ENCODE results near the gene DAD1.
"Not testable (repeated sequence)": the region's sequence is repeated elsewhere in the genome, so short reads cannot be mapped to it uniquely, and the experiment has no call there.

The DAD1 gene

DNA sequence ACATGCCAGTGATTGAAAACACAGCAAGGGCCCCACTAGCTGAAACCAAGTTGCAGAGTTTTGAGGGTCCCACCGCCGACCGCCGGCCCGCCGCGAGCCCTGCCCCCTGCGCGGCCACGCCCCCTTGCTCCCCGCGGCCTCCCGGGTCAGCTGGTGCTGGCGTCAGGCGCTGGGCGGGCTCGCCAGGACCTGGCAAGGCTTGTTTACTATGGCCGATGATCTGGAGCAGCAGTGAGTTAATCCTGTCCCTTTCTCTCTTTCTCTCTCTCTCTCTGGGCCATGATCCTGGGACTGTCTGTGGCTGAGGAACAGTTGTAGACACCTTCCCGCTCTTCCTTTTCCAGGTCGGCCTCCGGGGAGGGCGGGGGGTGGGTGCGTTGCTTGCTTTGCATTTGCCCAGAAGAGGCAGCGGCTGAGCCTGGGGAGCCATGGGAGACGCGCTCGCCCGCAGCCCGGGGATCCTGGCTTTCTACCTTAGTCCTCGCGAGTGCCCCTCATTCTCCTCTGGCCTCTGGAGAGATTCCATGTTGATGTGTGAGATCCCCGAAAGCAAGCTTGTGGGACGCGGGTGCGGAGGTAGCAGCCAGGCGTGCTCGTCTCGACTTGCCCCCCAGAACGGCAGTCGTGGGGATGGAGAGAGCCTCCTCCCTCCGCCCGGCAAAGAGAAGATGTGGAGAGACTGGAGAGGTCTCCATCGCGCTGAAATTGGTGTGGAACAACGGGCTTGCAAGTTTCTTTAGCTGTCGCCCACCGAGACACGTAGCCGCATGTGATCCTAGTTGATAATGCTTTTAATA lies 9.3 kb upstream of the DAD1 start, which contains the start of gene ABHD4:
ABHD4 (plus strand) TSS at position 202 of the 797 bp plus-strand sequence; CDS start at position 209, 7 bp downstream.
- H3K36me3 ChIP-seq (ENCODE audit: control insufficient read depth, low read depth, low read length): peaks cover 24% of the 10 kb centered on the region
- peak within 1 kb of the TSS; percentile 91 for H3K4me3 ChIP-seq (ENCODE audit: low read length)
- H3K9me3 ChIP-seq (ENCODE audit: control insufficient read depth, low read depth, low read length): no peaks in the 10 kb centered on the region
- peak within 1 kb of the TSS; percentile 62 for H3K9ac ChIP-seq (ENCODE audit: low read length)
- H3K4me1 ChIP-seq (ENCODE audit: control insufficient read depth, low read depth, low read length): peaks cover 16% of the 10 kb centered on the region
- H3K27me3 ChIP-seq (ENCODE audit: control insufficient read depth, insufficient read depth, low read length): no peaks in the 10 kb centered on the region
- peak within 1 kb of the TSS; percentile 79 for H3K27ac ChIP-seq (ENCODE audit: low read length)

DNA sequence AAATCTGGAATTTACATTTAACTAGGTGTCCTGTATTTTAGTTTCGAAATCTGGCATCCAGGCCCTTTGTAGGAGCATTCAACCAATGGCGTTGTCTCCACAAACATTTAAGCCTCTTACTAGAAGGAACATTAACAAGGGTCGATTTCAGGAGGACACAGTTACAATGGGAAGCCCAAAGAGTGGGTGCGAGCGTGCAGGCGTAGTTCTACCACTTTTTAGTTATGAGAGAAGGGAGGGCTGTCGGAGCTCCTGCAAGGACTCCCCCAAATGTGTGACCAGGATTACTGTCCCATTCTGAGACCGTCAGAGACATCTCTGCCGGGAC lies 8.7 kb upstream of the DAD1 start:
- Histone ChIP-seq H3K27ac (ENCODE audit: low read length) (no peak overlapping the region), H3K4me1 (ENCODE audit: control insufficient read depth, low read depth, low read length) (peaks cover 19% of the 10 kb centered on the region), H3K4me3 (ENCODE audit: low read length) (peak overlapping the region; percentile 91), H3K27me3 (ENCODE audit: control insufficient read depth, insufficient read depth, low read length) (no peaks in the 10 kb centered on the region), H3K36me3 (ENCODE audit: control insufficient read depth, low read depth, low read length) (peaks cover 18% of the 10 kb centered on the region), H3K9me3 (ENCODE audit: control insufficient read depth, low read depth, low read length) (no peaks in the 10 kb centered on the region), H3K9ac (ENCODE audit: low read length) (peak overlapping the region; percentile 43)

DNA sequence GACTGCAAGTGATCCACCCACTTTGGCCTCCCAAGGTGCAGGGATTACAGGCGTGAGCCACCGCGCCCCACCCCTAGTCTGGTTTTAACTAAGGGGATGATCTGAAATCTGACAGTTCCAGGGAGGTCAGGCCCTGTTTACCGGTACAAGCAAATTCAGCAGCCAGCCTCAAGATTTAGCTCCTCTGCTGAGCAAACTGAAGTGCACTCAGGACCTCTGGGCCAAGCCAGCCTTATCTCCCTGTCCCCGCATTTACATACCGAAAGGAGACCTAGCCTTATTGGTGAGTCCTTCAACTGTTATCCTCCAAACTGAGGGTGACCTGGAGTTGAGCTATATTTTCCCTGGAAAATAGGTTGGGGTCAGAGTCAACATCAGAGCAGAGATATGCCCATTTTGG lies 8.2 kb upstream of the DAD1 start:
- no peak overlapping the region for H3K9ac ChIP-seq (ENCODE audit: low read length)
- no peak overlapping the region for H3K27ac ChIP-seq (ENCODE audit: low read length)

GRCh38 chr14:22596354-22596879 lies 7.4 kb upstream of the DAD1 start:
- H3K27me3 ChIP-seq (ENCODE audit: control insufficient read depth, insufficient read depth, low read length): no peaks in the 10 kb centered on the region
- H3K4me1 ChIP-seq (ENCODE audit: control insufficient read depth, low read depth, low read length): peaks cover 19% of the 10 kb centered on the region
- no peak overlapping the region for H3K9ac ChIP-seq (ENCODE audit: low read length)
- H3K27ac ChIP-seq (ENCODE audit: low read length): no peak overlapping the region
- H3K9me3 ChIP-seq (ENCODE audit: control insufficient read depth, low read depth, low read length): no peaks in the 10 kb centered on the region
- H3K36me3 ChIP-seq (ENCODE audit: control insufficient read depth, low read depth, low read length): peaks cover 5% of the 10 kb centered on the region
- H3K4me3 ChIP-seq (ENCODE audit: low read length): no peak overlapping the region

More for the DNA sequence above, 8.2 kb upstream of the DAD1 start:
- H3K9me3 ChIP-seq (ENCODE audit: control insufficient read depth, low read depth, low read length): no peaks in the 10 kb centered on the region
- H3K36me3 ChIP-seq (ENCODE audit: control insufficient read depth, low read depth, low read length): peaks cover 14% of the 10 kb centered on the region
- no peaks in the 10 kb centered on the region for H3K27me3 ChIP-seq (ENCODE audit: control insufficient read depth, insufficient read depth, low read length)
- H3K4me3 ChIP-seq (ENCODE audit: low read length): peak overlapping the region; percentile 91
- peaks cover 19% of the 10 kb centered on the region for H3K4me1 ChIP-seq (ENCODE audit: control insufficient read depth, low read depth, low read length)

- Histone ChIP-seq H3K9me3 (ENCODE audit: control insufficient read depth, low read depth, low read length) (no peaks in the 10 kb centered on the region), H3K9ac (ENCODE audit: low read length) (no peak overlapping the region), H3K4me3 (ENCODE audit: low read length) (no peak overlapping the region), H3K36me3 (ENCODE audit: control insufficient read depth, low read depth, low read length) (no peaks in the 10 kb centered on the region), H3K27me3 (ENCODE audit: control insufficient read depth, insufficient read depth, low read length) (no peaks in the 10 kb centered on the region), H3K27ac (ENCODE audit: low read length) (no peak overlapping the region), H3K4me1 (ENCODE audit: control insufficient read depth, low read depth, low read length) (peaks cover 13% of the 10 kb centered on the region)
Measured at GRCh38 chr14:22594156-22594716, 5.2 kb upstream of the DAD1 start.

- Histone ChIP-seq H3K4me1 (ENCODE audit: control insufficient read depth, low read depth, low read length) (peaks cover 10% of the 10 kb centered on the region), H3K27me3 (ENCODE audit: control insufficient read depth, insufficient read depth, low read length) (no peaks in the 10 kb centered on the region), H3K9me3 (ENCODE audit: control insufficient read depth, low read depth, low read length) (no peaks in the 10 kb centered on the region), H3K27ac (ENCODE audit: low read length) (no peak overlapping the region), H3K36me3 (ENCODE audit: control insufficient read depth, low read depth, low read length) (no peaks in the 10 kb centered on the region), H3K9ac (ENCODE audit: low read length) (no peak overlapping the region), H3K4me3 (ENCODE audit: low read length) (no peak overlapping the region)
Measured at GRCh38 chr14:22593601-22594000, 4.6 kb upstream of the DAD1 start.

- Histone ChIP-seq H3K9ac (ENCODE audit: low read length) (no peak overlapping the region), H3K4me3 (ENCODE audit: low read length) (no peak overlapping the region), H3K9me3 (ENCODE audit: control insufficient read depth, low read depth, low read length) (no peaks in the 10 kb centered on the region), H3K27me3 (ENCODE audit: control insufficient read depth, insufficient read depth, low read length) (no peaks in the 10 kb centered on the region), H3K4me1 (ENCODE audit: control insufficient read depth, low read depth, low read length) (peaks cover 10% of the 10 kb centered on the region), H3K36me3 (ENCODE audit: control insufficient read depth, low read depth, low read length) (no peaks in the 10 kb centered on the region), H3K27ac (ENCODE audit: low read length) (no peak overlapping the region)
Measured at GRCh38 chr14:22593189-22593588, 4.2 kb upstream of the DAD1 start.

- H3K4me1 ChIP-seq (ENCODE audit: control insufficient read depth, low read depth, low read length): peaks cover 3% of the 10 kb centered on the region
- H3K27me3 ChIP-seq (ENCODE audit: control insufficient read depth, insufficient read depth, low read length): no peaks in the 10 kb centered on the region
- peak overlapping the region; percentile 81 for H3K4me3 ChIP-seq (ENCODE audit: low read length)
- H3K27ac ChIP-seq (ENCODE audit: low read length): no peak overlapping the region
- H3K9me3 ChIP-seq (ENCODE audit: control insufficient read depth, low read depth, low read length): no peaks in the 10 kb centered on the region
- peak overlapping the region; percentile 76 for H3K9ac ChIP-seq (ENCODE audit: low read length)
- no peaks in the 10 kb centered on the region for H3K36me3 ChIP-seq (ENCODE audit: control insufficient read depth, low read depth, low read length)
Measured at GRCh38 chr14:22588526-22589095, 413 bp downstream of the DAD1 start.

DNA sequence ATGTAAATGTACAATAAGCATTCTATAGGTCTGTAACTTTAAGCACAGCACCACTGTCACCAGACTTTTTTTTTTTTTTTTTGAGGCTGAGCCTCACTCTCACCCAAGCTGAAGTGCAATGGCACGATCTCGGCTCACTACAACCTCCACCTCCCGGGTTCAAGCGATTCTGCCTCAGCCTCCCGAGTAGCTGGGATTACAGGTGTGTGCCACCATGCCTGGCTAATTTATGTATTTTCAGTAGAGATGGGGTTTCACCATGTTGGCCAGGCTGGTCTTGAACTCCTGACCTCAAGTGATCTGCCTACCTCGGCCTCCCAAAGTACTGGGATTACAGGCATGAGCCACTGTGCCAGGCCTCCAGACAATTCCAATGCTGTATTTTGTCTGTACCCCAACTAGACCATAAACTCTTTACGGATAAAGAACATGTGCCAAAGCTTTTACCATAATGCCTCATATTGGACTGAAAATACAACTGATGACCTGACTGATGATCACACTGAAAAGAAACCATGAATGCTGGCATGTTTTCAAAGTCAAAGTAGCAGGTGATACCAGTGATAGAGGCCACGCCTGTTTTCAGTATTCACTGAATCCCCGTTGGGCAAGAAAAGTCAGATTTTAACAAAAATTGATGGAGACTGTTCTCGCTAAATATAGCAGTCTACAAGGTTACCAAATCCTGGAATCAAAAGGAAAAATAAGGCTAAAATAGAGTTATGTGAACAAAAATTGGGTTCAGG lies 1.2 kb downstream of the DAD1 start:
- not testable (repeated sequence) for H3K27me3 ChIP-seq (ENCODE audit: control insufficient read depth, insufficient read depth, low read length); H3K9me3 ChIP-seq (ENCODE audit: control insufficient read depth, low read depth, low read length); H3K27ac ChIP-seq (ENCODE audit: low read length); H3K4me1 ChIP-seq (ENCODE audit: control insufficient read depth, low read depth, low read length); H3K36me3 ChIP-seq (ENCODE audit: control insufficient read depth, low read depth, low read length)
- H3K4me3 ChIP-seq (ENCODE audit: low read length): peak overlapping the region; percentile 81
- peak overlapping the region; percentile 76 for H3K9ac ChIP-seq (ENCODE audit: low read length)

- H3K27me3 ChIP-seq (ENCODE audit: control insufficient read depth, insufficient read depth, low read length): no peaks in the 10 kb centered on the region
- H3K36me3 ChIP-seq (ENCODE audit: control insufficient read depth, low read depth, low read length): no peaks in the 10 kb centered on the region
- no peak overlapping the region for H3K27ac ChIP-seq (ENCODE audit: low read length)
- H3K9ac ChIP-seq (ENCODE audit: low read length): no peak overlapping the region
- H3K9me3 ChIP-seq (ENCODE audit: control insufficient read depth, low read depth, low read length): no peaks in the 10 kb centered on the region
- H3K4me1 ChIP-seq (ENCODE audit: control insufficient read depth, low read depth, low read length): no peaks in the 10 kb centered on the region
- no peak overlapping the region for H3K4me3 ChIP-seq (ENCODE audit: low read length)
Measured at GRCh38 chr14:22587247-22587646, 1.8 kb downstream of the DAD1 start.

DNA sequence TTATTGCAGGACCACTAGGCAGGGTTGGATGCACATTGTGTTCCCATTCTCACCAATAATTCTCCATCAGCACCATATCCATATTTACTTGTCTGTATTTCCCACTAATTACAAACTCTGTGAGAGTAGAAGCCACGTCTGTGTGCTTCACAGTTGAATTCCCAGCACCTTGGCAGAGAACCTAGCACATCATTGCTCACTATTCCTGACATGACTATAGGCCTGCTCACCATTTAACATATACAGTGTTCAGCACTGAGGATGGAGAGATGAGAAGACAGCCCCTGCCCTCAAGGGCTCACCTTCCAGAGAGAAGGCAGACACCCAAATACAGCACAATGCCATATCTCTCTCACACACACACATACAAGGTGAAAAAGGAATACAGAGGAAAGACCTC lies 5.0 kb downstream of the DAD1 start:
- H3K4me3 ChIP-seq (ENCODE audit: low read length): no peak overlapping the region
- H3K9me3 ChIP-seq (ENCODE audit: control insufficient read depth, low read depth, low read length): no peaks in the 10 kb centered on the region
- no peak overlapping the region for H3K27ac ChIP-seq (ENCODE audit: low read length)
- H3K9ac ChIP-seq (ENCODE audit: low read length): no peak overlapping the region
- no peaks in the 10 kb centered on the region for H3K27me3 ChIP-seq (ENCODE audit: control insufficient read depth, insufficient read depth, low read length)
- H3K4me1 ChIP-seq (ENCODE audit: control insufficient read depth, low read depth, low read length): no peaks in the 10 kb centered on the region
- no peaks in the 10 kb centered on the region for H3K36me3 ChIP-seq (ENCODE audit: control insufficient read depth, low read depth, low read length)
